ENCODE measurements around the gene SPATA2.

The SPATA2 gene

DNA sequence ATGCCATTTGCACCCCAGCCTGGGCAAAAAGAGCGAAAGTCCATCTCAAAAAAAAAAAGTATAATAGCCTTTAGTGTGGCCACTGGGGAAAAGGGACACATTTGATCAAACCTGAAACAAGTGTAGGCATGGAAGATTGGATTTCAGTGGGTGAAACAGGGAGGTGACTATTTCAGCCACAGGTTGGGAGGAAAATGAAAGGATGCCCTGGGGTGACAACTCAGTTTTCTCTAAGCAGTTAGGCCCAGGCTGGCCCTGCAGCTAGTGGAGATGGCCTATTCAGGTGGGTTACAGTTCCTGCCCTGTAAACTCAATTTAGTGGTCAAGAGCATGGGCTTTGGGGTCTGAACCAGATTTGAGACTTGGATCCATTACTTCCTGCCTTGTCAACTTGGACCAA lies 36.4 kb downstream of the SPATA2 start:
- TF ChIP-seq, protein P1, sequence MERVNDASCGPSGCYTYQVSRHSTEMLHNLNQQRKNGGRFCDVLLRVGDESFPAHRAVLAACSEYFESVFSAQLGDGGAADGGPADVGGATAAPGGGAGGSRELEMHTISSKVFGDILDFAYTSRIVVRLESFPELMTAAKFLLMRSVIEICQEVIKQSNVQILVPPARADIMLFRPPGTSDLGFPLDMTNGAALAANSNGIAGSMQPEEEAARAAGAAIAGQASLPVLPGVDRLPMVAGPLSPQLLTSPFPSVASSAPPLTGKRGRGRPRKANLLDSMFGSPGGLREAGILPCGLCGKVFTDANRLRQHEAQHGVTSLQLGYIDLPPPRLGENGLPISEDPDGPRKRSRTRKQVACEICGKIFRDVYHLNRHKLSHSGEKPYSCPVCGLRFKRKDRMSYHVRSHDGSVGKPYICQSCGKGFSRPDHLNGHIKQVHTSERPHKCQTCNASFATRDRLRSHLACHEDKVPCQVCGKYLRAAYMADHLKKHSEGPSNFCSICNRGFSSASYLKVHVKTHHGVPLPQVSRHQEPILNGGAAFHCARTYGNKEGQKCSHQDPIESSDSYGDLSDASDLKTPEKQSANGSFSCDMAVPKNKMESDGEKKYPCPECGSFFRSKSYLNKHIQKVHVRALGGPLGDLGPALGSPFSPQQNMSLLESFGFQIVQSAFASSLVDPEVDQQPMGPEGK (CRISPR knock-in tag; IDR thresholded peaks at IDR 0.05; ENCODE audit: borderline replicate concordance): no peak
- no peak for TF ChIP-seq ZFP3 (CRISPR knock-in tag; IDR thresholded peaks at IDR 0.05)
- TF ChIP-seq ZC3H10 (CRISPR knock-in tag; IDR thresholded peaks at IDR 0.05): no peak
- no peak for TF ChIP-seq PPARA (CRISPR knock-in tag; IDR thresholded peaks at IDR 0.05; ENCODE audit: borderline replicate concordance)
- no peak for TF ChIP-seq ZNF565 (CRISPR knock-in tag; conservative IDR thresholded peaks at IDR 0.05; ENCODE audit: low read depth)
- TF ChIP-seq CSDC2 (CRISPR knock-in tag; IDR thresholded peaks at IDR 0.05): no peak
- TF ChIP-seq TSHZ2 (CRISPR knock-in tag; IDR thresholded peaks at IDR 0.05): no peak
- TF ChIP-seq SNAI2 (CRISPR knock-in tag; IDR thresholded peaks at IDR 0.05): no peak
- TF ChIP-seq ESRRG (CRISPR knock-in tag; IDR thresholded peaks at IDR 0.05): no peak
- TF ChIP-seq, protein P2, sequence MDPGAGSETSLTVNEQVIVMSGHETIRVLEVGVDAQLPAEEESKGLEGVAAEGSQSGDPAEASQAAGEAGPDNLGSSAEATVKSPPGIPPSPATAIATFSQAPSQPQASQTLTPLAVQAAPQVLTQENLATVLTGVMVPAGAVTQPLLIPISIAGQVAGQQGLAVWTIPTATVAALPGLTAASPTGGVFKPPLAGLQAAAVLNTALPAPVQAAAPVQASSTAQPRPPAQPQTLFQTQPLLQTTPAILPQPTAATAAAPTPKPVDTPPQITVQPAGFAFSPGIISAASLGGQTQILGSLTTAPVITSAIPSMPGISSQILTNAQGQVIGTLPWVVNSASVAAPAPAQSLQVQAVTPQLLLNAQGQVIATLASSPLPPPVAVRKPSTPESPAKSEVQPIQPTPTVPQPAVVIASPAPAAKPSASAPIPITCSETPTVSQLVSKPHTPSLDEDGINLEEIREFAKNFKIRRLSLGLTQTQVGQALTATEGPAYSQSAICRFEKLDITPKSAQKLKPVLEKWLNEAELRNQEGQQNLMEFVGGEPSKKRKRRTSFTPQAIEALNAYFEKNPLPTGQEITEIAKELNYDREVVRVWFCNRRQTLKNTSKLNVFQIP (CRISPR knock-in tag; IDR thresholded peaks at IDR 0.05; ENCODE audit: borderline replicate concordance, low read depth): no peak
- TF ChIP-seq TCF4 (CRISPR knock-in tag; IDR thresholded peaks at IDR 0.05; ENCODE audit: borderline replicate concordance): no peak
- TF ChIP-seq GLIS3 (CRISPR knock-in tag; IDR thresholded peaks at IDR 0.05): no peak
- no peak for TF ChIP-seq ISL1 (CRISPR knock-in tag; IDR thresholded peaks at IDR 0.05)
- ATAC-seq: no peak

GRCh38 chr20:49877386-49877921 lies 37.9 kb downstream of the SPATA2 start:
- TF ChIP-seq OSR1 (CRISPR knock-in tag; IDR thresholded peaks at IDR 0.05) (no peak), SNAI2 (CRISPR knock-in tag; IDR thresholded peaks at IDR 0.05) (no peak), GLIS3 (CRISPR knock-in tag; IDR thresholded peaks at IDR 0.05) (no peak), ISL1 (CRISPR knock-in tag; IDR thresholded peaks at IDR 0.05) (no peak), TOX (CRISPR knock-in tag; IDR thresholded peaks at IDR 0.05; ENCODE audit: borderline replicate concordance) (no peak), CSDC2 (CRISPR knock-in tag; IDR thresholded peaks at IDR 0.05) (no peak)
- ATAC-seq: no peak

DNA sequence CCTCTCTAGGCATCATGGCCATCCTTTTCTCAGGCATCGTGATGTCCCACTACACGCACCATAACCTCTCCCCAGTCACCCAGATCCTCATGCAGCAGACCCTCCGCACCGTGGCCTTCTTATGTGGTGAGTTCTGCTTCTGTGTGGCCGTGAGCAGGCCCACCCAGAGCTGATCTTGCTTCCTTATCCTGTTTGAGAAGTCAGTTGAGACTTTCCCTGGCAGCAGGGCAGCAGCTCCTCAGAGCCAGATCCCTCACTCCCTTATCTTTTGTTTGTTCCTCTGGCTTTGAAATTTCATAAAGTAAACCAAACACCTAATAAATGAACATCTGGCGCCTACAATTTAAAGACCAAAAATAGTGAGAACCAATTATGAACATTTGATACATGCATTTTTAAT lies 40.6 kb downstream of the SPATA2 start:
- ATAC-seq: no peak
- TF ChIP-seq ZNF565 (CRISPR knock-in tag; conservative IDR thresholded peaks at IDR 0.05; ENCODE audit: low read depth) (no peak), SNAI2 (CRISPR knock-in tag; IDR thresholded peaks at IDR 0.05) (no peak), RARB (CRISPR knock-in tag; IDR thresholded peaks at IDR 0.05) (no peak), TSHZ2 (CRISPR knock-in tag; IDR thresholded peaks at IDR 0.05) (no peak), ZFP30 (CRISPR knock-in tag; IDR thresholded peaks at IDR 0.05) (no peak), ISL1 (CRISPR knock-in tag; IDR thresholded peaks at IDR 0.05) (no peak), ZNF70 (CRISPR knock-in tag; IDR thresholded peaks at IDR 0.05) (no peak), BACH2 (CRISPR knock-in tag; IDR thresholded peaks at IDR 0.05; ENCODE audit: borderline replicate concordance) (no peak), ARNTL (CRISPR knock-in tag; IDR thresholded peaks at IDR 0.05; ENCODE audit: borderline replicate concordance, low read depth) (no peak), TCF4 (CRISPR knock-in tag; IDR thresholded peaks at IDR 0.05; ENCODE audit: borderline replicate concordance) (no peak), PPARA (CRISPR knock-in tag; IDR thresholded peaks at IDR 0.05; ENCODE audit: borderline replicate concordance) (no peak), OSR1 (CRISPR knock-in tag; IDR thresholded peaks at IDR 0.05) (no peak), ESRRG (CRISPR knock-in tag; IDR thresholded peaks at IDR 0.05) (no peak), ZFP3 (CRISPR knock-in tag; IDR thresholded peaks at IDR 0.05) (no peak), ZNF8 (CRISPR knock-in tag; IDR thresholded peaks at IDR 0.05) (no peak)
- TF ChIP-seq, protein P2 (CRISPR knock-in tag; IDR thresholded peaks at IDR 0.05; ENCODE audit: borderline replicate concordance, low read depth): no peak
